ENCODE measurements around the gene LIN54.

Gene LIN54

DNA sequence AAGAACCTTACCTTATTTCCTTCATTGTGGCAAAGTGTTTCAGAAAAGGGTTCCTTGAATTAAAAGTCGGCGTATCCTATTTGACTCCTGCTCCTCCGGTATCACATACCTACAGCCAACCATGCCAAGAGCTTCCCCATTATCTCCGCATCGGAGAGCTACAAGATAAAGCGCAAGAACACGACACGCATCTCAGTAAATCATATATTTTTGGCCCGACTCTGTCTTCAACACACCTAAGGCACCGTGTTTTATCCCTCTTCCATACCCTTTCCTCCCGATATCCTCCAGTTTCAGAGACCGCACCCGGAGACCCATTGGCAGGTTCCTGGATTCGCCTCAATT is 110.6 kb downstream of the LIN54 start:
- DNase-seq (ENCODE audit: low read depth, low spot score) = no peak

DNA sequence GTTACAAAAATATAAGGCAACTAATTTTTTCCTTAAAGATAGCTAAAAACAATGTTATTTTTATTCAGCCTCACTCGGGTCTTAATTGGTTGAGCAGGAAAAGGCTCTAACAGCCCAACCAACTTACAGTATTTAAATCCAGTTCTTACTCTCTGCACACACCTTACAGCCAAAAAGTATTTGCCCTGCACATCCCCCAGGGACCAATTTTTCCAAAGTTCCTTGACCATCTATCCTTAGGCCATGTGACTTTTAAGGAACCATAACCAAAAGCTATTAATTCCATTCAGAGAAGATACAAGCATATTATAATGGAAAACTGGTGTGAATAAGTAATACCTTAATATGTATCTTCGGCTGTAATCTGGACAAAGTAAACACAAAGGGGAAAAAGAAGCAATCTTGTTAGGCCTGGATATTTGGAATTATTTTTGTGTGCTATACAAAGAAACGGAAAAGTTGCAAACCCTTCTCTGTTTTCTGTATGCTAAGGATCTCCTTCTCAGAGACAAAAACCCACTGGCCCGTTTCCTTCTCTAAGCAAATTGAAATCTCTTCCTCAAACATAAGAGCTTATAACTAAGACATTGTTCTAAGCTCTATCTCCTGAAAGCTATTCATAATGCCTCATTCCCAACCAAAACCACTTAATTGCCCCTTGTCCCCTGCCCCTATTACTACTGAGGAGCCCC is 111.1 kb downstream of the LIN54 start:
- no peaks in the 10 kb centered on the region for H3K4me1 ChIP-seq (ENCODE audit: insufficient read depth, insufficient read length)
- peaks cover 45% of the 10 kb centered on the region for H3K36me3 ChIP-seq (ENCODE audit: insufficient read depth, insufficient read length, low read length)
- H3K27me3 ChIP-seq (ENCODE audit: insufficient read depth, insufficient read length) = no peaks in the 10 kb centered on the region
- peak overlapping the region; percentile 84 for H3K4me3 ChIP-seq (ENCODE audit: insufficient read length, low read depth)
- H3K9me3 ChIP-seq (ENCODE audit: insufficient read depth, low read length) = no peaks in the 10 kb centered on the region
- no peak for TF ChIP-seq ZNF274 (IDR thresholded peaks at IDR 0.05; ENCODE audit: low read depth, low read length)
- TF ChIP-seq SUZ12 (IDR thresholded peaks at IDR 0.05; ENCODE audit: extremely low read depth, insufficient read depth, insufficient read length) = no peak
- TF ChIP-seq YY1 (IDR thresholded peaks at IDR 0.05; ENCODE audit: insufficient read depth, insufficient read length) = no peak
- DNase-seq (ENCODE audit: low read depth, low spot score) = no peak
- H3K9ac ChIP-seq (ENCODE audit: insufficient read length, low read depth) = peak overlapping the region; percentile 88

More for the DNA sequence above, 110.6 kb downstream of the LIN54 start:
- Histone ChIP-seq H3K27me3 (ENCODE audit: insufficient read depth, insufficient read length) (no peaks in the 10 kb centered on the region), H3K9ac (ENCODE audit: insufficient read length, low read depth) (peak overlapping the region; percentile 88), H3K36me3 (ENCODE audit: insufficient read depth, insufficient read length, low read length) (peaks cover 42% of the 10 kb centered on the region), H3K4me1 (ENCODE audit: insufficient read depth, insufficient read length) (no peaks in the 10 kb centered on the region), H3K9me3 (ENCODE audit: insufficient read depth, low read length) (no peaks in the 10 kb centered on the region), H3K4me3 (ENCODE audit: insufficient read length, low read depth) (peak overlapping the region; percentile 84)
- no peak for TF ChIP-seq YY1 (IDR thresholded peaks at IDR 0.05; ENCODE audit: insufficient read depth, insufficient read length)
- no peak for TF ChIP-seq SUZ12 (IDR thresholded peaks at IDR 0.05; ENCODE audit: extremely low read depth, insufficient read depth, insufficient read length)
- TF ChIP-seq ZNF274 (IDR thresholded peaks at IDR 0.05; ENCODE audit: low read depth, low read length) = no peak

DNA sequence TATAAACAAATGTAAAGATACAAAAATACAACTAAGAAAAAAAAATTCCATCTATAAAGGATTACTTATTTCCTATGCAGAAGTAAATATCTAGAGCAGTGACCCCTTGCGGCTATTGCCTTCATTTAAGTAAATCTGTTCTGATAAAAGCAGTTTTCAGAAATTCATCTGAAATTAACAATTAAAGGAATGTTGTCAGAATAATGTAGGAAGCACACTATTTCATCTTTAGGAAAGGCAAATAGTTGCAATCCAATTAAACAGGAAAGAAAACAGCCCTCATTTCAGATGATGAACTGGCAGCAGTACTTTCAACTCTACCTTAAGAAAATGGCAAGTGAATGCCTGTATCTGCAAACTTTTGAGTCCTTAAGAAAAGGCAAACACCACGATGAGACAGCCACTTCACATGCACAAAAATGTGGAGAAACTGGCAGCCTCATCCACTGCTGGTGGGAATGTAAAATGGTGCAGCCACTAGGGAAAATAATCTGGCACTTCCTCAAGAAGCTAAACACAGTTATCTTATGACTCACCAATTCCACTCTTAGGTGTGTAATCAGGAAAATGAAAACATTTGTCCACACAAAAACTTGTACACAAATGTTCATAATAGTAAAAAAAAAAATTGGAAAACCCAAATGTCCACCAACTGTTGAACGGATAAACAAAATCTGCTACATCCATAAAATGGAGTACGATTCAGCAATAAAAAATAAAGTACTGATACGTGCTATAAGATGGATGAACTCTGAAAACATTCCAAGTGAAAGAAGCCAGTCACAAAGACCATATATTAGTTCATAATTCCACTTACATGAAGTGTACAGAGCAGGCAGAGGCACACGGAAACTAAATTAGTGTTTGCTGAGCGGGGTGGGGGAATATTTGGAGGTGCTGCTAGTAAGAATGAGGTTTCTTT is 112.0 kb downstream of the LIN54 start:
- TF ChIP-seq ZNF274 (IDR thresholded peaks at IDR 0.05; ENCODE audit: low read depth, low read length) (no peak), SUZ12 (IDR thresholded peaks at IDR 0.05; ENCODE audit: extremely low read depth, insufficient read depth, insufficient read length) (no peak), YY1 (IDR thresholded peaks at IDR 0.05; ENCODE audit: insufficient read depth, insufficient read length) (no peak)
- Histone ChIP-seq H3K9me3 (ENCODE audit: insufficient read depth, low read length) (no peaks in the 10 kb centered on the region), H3K4me3 (ENCODE audit: insufficient read length, low read depth) (peak overlapping the region; percentile 84), H3K36me3 (ENCODE audit: insufficient read depth, insufficient read length, low read length) (peaks cover 51% of the 10 kb centered on the region), H3K4me1 (ENCODE audit: insufficient read depth, insufficient read length) (no peaks in the 10 kb centered on the region), H3K27me3 (ENCODE audit: insufficient read depth, insufficient read length) (no peaks in the 10 kb centered on the region), H3K9ac (ENCODE audit: insufficient read length, low read depth) (peak overlapping the region; percentile 88)
- DNase-seq (ENCODE audit: low read depth, low spot score) = no peak

DNA sequence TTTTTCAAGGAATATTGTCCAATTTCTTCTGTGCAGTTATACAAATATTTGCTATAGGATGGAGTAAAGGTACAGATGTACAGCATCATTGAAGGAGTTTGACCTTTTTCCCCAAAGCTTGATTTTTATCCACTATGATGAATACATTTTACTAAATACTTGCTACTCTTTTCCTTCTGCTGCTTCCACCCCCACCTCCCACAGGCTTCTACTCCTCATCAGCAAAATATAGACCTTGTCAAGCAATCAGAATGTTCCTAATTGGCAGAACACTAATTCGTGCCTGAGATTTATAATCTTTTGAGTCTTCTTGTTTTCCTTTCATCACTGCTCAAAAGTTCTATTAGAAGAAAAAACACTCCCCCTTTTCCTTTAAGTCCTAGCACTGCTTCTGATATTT is 113.9 kb downstream of the LIN54 start:
- no peak overlapping the region for H3K4me3 ChIP-seq (ENCODE audit: insufficient read length, low read depth)
- H3K27me3 ChIP-seq (ENCODE audit: insufficient read depth, insufficient read length) = no peaks in the 10 kb centered on the region
- H3K9me3 ChIP-seq (ENCODE audit: insufficient read depth, low read length) = no peaks in the 10 kb centered on the region
- H3K4me1 ChIP-seq (ENCODE audit: insufficient read depth, insufficient read length) = no peaks in the 10 kb centered on the region
- no peak overlapping the region for H3K9ac ChIP-seq (ENCODE audit: insufficient read length, low read depth)
- H3K36me3 ChIP-seq (ENCODE audit: insufficient read depth, insufficient read length, low read length) = peaks cover 59% of the 10 kb centered on the region
- TF ChIP-seq YY1 (IDR thresholded peaks at IDR 0.05; ENCODE audit: insufficient read depth, insufficient read length) = no peak
- TF ChIP-seq ZNF274 (IDR thresholded peaks at IDR 0.05; ENCODE audit: low read depth, low read length) = no peak
- TF ChIP-seq SUZ12 (IDR thresholded peaks at IDR 0.05; ENCODE audit: extremely low read depth, insufficient read depth, insufficient read length) = no peak
- DNase-seq (ENCODE audit: low read depth, low spot score) = no peak

DNA sequence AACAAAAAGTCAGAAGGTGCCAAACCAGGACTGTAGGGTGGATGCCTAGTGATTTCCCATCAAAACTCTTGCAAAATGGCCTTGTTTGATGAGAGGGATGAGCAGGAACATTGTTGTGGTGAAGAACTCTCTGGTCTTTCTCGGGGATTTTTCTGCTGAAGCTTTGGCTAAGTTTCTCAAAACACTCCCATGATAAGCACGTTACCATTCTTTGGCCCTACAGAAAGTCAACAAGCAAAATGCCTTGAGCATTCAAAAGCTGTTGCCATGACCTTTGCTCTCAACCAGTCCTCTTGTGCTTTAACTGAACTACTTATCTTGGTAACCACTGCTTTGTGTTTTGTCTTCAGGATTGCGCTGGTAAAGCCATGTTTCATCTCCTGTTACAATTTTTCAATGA is 116.7 kb downstream of the LIN54 start:
- H3K4me3 ChIP-seq (ENCODE audit: insufficient read length, low read depth) = no peak overlapping the region
- no peak for TF ChIP-seq YY1 (IDR thresholded peaks at IDR 0.05; ENCODE audit: insufficient read depth, insufficient read length)
- TF ChIP-seq ZNF274 (IDR thresholded peaks at IDR 0.05; ENCODE audit: low read depth, low read length) = no peak
- TF ChIP-seq SUZ12 (IDR thresholded peaks at IDR 0.05; ENCODE audit: extremely low read depth, insufficient read depth, insufficient read length) = no peak
- peaks cover 57% of the 10 kb centered on the region for H3K36me3 ChIP-seq (ENCODE audit: insufficient read depth, insufficient read length, low read length)
- H3K9ac ChIP-seq (ENCODE audit: insufficient read length, low read depth) = no peak overlapping the region
- no peaks in the 10 kb centered on the region for H3K4me1 ChIP-seq (ENCODE audit: insufficient read depth, insufficient read length)
- no peaks in the 10 kb centered on the region for H3K27me3 ChIP-seq (ENCODE audit: insufficient read depth, insufficient read length)
- DNase-seq (ENCODE audit: low read depth, low spot score) = no peak
- no peaks in the 10 kb centered on the region for H3K9me3 ChIP-seq (ENCODE audit: insufficient read depth, low read length)

DNA sequence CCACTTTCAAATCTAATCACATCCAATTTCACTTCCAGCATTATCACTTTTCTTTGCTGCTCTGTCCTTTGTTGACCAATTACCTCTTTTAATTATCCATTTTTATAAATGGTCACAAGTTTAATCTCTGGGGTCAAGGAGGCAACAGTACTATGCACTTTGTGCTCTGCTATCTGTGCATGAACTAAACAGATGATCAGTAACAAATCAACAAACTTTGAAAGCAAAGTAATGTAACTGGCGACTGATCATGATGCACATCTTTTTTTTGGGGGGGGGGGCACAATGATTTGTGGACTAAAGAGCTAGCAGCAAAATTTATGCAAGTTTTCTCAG is 118.2 kb downstream of the LIN54 start:
- Histone ChIP-seq H3K4me3 (ENCODE audit: insufficient read length, low read depth) (no peak overlapping the region), H3K36me3 (ENCODE audit: insufficient read depth, insufficient read length, low read length) (peaks cover 54% of the 10 kb centered on the region), H3K27me3 (ENCODE audit: insufficient read depth, insufficient read length) (no peaks in the 10 kb centered on the region), H3K9ac (ENCODE audit: insufficient read length, low read depth) (no peak overlapping the region), H3K4me1 (ENCODE audit: insufficient read depth, insufficient read length) (no peaks in the 10 kb centered on the region), H3K9me3 (ENCODE audit: insufficient read depth, low read length) (no peaks in the 10 kb centered on the region)
- no peak for TF ChIP-seq SUZ12 (IDR thresholded peaks at IDR 0.05; ENCODE audit: extremely low read depth, insufficient read depth, insufficient read length)
- TF ChIP-seq YY1 (IDR thresholded peaks at IDR 0.05; ENCODE audit: insufficient read depth, insufficient read length) = no peak
- TF ChIP-seq ZNF274 (IDR thresholded peaks at IDR 0.05; ENCODE audit: low read depth, low read length) = no peak
- no peak for DNase-seq (ENCODE audit: low read depth, low spot score)
